ENCODE measurements around the gene TTC6. TPM values are rescaled to one million over a fixed set of nuclear protein-coding genes. Genes with fewer than 3 reads are reported as not detected.

TTC6 gene
- total and polyA plus RNA-seq, 8 donors, result 0.92 to 184 (median 20.9) TPM

DNA sequence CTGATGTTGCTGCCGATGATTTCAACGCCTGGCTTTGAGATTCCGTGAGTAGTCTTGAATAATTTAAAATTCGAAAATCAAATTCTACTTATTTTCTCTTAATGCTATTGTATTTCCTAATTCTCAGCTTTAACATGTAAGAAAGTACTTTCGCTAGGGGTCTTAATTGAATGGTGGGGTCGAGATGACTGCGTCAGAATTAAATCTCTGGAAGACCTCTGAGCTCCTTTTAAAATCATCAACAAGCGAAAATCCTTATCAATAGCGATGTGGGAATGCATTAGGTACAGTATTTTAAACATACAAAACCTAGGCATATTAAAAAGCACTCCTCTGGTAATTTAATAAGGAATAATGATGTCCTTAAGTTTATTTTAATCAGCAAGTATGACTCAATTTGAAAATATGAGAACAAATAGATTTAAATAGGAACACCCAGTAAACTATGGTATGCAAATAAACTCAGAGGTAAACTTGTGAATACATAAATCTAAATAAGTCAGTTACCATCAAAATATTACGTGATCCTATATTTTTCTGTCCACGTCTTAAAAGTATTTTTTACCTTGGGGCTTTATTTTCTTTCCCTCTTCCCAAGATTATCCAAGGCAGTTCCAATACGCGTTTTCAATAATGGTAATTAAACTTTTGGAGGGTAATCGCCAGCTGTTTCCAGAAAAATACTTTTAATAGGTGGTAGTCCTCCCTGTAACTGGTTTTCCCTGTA, 1.8 kb upstream of the TTC6 start:
- no peak for TF ChIP-seq POLR2A (IDR thresholded peaks at IDR 0.05)
- no peak for TF ChIP-seq POLR2AphosphoS5 (IDR thresholded peaks at IDR 0.05)
- TF ChIP-seq CTCF (IDR thresholded peaks at IDR 0.05), result no peak
- TF ChIP-seq EP300 (IDR thresholded peaks at IDR 0.05), result no peak
- 7 to 10% (median 7%) methylated on average over 14 of the region's 14 CpGs for WGBS, 5 donors
- Histone ChIP-seq H3K36me3 (peaks cover 0 to 4% (median 2%) of the 10 kb centered on the region in 4 donors), H3K4me3 (peak overlapping the region; percentile 47 to 67 (median 58)), H3K27me3 (peaks cover 33 to 99% (median 80%) of the 10 kb centered on the region in 3 donors), H3K9me3 (no peaks in the 10 kb centered on the region), H3K4me1 (peaks cover 17 to 48% (median 34%) of the 10 kb centered on the region in 4 donors), H3K27ac (peak overlapping the region in 4 of 5 donors; percentile 86 to 95 (median 92))
- peak in 1 of 2 donors; percentile 20 for DNase-seq
- intact Hi-C loops (cut with DNase I; ENCODE audit: low total_unique reads), result no loop called here

GRCh38 chr14:37594238-37594970, 1.0 kb upstream of the TTC6 start:
- Histone ChIP-seq H3K9me3 (no peaks in the 10 kb centered on the region), H3K27ac (peak overlapping the region; percentile 86 to 95 (median 92)), H3K36me3 (peaks cover 0 to 4% (median 2%) of the 10 kb centered on the region in 4 donors), H3K4me1 (peaks cover 24 to 55% (median 41%) of the 10 kb centered on the region in 4 donors), H3K4me3 (peak overlapping the region; percentile 47 to 67 (median 58)), H3K27me3 (peaks cover 33 to 99% (median 80%) of the 10 kb centered on the region in 3 donors)
- intact Hi-C loops (cut with DNase I; ENCODE audit: low total_unique reads), result no loop called here
- WGBS, 5 donors, result 1 to 4% (median 2%) methylated on average over 29 to 55 of the region's 56 CpGs
- DNase-seq, result peak; percentile 82 to 95
- TF ChIP-seq POLR2A (IDR thresholded peaks at IDR 0.05) (no peak), CTCF (IDR thresholded peaks at IDR 0.05) (peak in 5 of 7 experiments; percentile 60 to 78 (median 72)), POLR2AphosphoS5 (IDR thresholded peaks at IDR 0.05) (peak in 2 of 3 donors; percentile 42 to 49)

DNA sequence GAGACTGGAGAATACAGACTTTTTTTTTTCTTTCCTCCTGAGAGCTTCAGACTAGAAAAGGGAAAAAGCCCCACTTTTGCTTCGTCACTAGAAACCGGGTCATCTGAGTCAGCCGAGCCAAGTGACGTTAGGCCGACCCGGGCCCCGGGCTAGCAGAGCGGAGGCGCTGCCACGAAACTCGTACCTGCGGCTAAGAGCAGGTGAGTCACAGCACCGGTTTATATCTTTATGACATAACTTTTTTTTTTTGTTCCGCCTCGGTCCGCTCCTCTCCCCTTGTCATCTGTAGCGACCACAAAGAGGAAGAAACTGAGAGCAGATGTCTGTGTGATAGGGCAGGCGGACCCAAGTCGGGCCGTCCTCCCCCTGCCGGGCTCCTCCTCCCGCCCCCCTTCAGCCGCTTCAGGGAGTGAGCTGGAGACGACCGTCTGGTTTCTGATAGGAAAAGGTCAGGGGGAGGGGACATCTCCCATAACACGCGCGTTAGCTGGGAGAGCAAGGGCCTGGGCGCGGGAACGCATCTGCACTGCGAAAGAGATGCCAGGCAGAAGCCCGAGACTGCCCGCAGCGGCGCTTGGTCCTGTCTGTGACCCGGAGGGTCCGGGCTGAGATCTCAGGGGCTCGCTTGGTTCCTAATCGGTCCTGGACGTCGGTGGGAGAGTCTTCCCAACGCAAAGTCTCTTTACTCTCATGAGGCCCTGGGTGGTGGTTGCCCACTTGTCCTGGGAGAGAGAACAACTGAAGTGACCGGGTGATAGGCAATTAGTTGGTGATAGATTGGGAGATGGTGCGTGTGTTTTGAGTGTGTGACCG, 586 bp downstream of the TTC6 start:
- Histone ChIP-seq H3K4me3 (peak overlapping the region; percentile 47 to 67 (median 58)), H3K27me3 (peaks cover 25 to 99% (median 86%) of the 10 kb centered on the region in 3 donors), H3K27ac (peak overlapping the region; percentile 86 to 95 (median 92)), H3K9me3 (no peaks in the 10 kb centered on the region), H3K4me1 (peaks cover 40 to 69% (median 55%) of the 10 kb centered on the region in 4 donors), H3K36me3 (peaks cover 0 to 4% (median 2%) of the 10 kb centered on the region in 4 donors)
- 2 to 7% (median 3%) methylated on average over 34 to 46 of the region's 46 CpGs for WGBS, 5 donors
- peak; percentile 68 to 86 for DNase-seq
- intact Hi-C loops (cut with DNase I; ENCODE audit: low total_unique reads), result no loop called here
- TF ChIP-seq POLR2A (IDR thresholded peaks at IDR 0.05) (no peak), POLR2AphosphoS5 (IDR thresholded peaks at IDR 0.05) (peak in 2 of 3 donors; percentile 9 to 33), EP300 (IDR thresholded peaks at IDR 0.05) (no peak), CTCF (IDR thresholded peaks at IDR 0.05) (no peak)
